HG03432 (cell line): ENCODE results near the gene ATP6V1G2.
A peak's percentile ranks its signal among the peaks of the same experiment; 100 is the strongest.
"Not testable (repeated sequence)": the region's sequence is repeated elsewhere in the genome, so short reads cannot be mapped to it uniquely, and the experiment has no call there.

Source experiments
- ATAC-seq: cut with Tn5 transposase; IDR thresholded peaks from one replicate; pipeline ENCODE4 v1.9.1; 2021; ENCODE audit warnings: mild to moderate bottlenecking, moderate library complexity; ENCODE audit not compliant: unreplicated experiment

The ATP6V1G2 gene

DNA sequence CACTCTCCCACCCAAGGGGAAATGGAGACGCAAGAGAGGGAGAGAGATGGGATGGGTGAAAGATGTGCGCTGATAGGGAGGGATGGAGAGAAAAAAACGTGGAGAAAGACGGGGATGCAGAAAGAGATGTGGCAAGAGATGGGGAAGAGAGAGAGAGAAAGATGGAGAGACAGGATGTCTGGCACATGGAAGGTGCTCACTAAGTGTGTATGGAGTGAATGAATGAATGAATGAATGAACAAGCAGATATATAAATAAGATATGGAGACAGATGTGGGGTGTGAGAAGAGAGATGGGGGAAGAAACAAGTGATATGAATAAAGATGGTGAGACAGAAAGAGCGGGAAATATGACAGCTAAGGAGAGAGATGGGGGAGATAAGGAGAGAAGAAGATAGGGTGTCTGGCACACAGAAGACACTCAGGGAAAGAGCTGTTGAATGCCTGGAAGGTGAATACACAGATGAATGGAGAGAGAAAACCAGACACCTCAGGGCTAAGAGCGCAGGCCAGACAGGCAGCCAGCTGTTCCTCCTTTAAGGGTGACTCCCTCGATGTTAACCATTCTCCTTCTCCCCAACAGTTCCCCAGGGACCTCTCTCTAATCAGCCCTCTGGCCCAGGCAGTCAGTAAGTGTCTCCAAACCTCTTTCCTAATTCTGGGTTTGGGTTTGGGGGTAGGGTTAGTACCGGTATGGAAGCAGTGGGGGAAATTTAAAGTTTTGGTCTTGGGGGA lies 29.7 kb upstream of the ATP6V1G2 start:
- no peak for ATAC-seq

DNA sequence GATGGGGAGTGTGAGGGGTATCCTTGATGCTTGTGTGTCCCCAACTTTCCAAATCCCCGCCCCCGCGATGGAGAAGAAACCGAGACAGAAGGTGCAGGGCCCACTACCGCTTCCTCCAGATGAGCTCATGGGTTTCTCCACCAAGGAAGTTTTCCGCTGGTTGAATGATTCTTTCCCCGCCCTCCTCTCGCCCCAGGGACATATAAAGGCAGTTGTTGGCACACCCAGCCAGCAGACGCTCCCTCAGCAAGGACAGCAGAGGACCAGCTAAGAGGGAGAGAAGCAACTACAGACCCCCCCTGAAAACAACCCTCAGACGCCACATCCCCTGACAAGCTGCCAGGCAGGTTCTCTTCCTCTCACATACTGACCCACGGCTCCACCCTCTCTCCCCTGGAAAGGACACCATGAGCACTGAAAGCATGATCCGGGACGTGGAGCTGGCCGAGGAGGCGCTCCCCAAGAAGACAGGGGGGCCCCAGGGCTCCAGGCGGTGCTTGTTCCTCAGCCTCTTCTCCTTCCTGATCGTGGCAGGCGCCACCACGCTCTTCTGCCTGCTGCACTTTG lies 29.0 kb upstream of the ATP6V1G2 start, which contains the start of gene TNF:
Gene TNF, plus strand, starts transcription at position 231 of the 567 bp plus-strand sequence. Its CDS starts 177 bp downstream, at position 408.
- ATAC-seq = no peak

DNA sequence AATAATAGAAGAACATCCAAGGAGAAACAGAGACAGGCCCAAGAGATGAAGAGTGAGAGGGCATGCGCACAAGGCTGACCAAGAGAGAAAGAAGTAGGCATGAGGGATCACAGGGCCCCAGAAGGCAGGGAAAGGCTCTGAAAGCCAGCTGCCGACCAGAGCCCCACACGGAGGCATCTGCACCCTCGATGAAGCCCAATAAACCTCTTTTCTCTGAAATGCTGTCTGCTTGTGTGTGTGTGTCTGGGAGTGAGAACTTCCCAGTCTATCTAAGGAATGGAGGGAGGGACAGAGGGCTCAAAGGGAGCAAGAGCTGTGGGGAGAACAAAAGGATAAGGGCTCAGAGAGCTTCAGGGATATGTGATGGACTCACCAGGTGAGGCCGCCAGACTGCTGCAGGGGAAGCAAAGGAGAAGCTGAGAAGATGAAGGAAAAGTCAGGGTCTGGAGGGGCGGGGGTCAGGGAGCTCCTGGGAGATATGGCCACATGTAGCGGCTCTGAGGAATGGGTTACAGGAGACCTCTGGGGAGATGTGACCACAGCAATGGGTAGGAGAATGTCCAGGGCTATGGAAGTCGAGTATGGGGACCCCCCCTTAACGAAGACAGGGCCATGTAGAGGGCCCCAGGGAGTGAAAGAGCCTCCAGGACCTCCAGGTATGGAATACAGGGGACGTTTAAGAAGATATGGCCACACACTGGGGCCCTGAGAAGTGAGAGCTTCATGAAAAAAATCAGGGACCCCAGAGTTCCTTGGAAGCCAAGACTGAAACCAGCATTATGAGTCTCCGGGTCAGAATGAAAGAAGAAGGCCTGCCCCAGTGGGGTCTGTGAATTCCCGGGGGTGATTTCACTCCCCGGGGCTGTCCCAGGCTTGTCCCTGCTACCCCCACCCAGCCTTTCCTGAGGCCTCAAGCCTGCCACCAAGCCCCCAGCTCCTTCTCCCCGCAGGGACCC lies 28.0 kb upstream of the ATP6V1G2 start:
- ATAC-seq = no peak

DNA sequence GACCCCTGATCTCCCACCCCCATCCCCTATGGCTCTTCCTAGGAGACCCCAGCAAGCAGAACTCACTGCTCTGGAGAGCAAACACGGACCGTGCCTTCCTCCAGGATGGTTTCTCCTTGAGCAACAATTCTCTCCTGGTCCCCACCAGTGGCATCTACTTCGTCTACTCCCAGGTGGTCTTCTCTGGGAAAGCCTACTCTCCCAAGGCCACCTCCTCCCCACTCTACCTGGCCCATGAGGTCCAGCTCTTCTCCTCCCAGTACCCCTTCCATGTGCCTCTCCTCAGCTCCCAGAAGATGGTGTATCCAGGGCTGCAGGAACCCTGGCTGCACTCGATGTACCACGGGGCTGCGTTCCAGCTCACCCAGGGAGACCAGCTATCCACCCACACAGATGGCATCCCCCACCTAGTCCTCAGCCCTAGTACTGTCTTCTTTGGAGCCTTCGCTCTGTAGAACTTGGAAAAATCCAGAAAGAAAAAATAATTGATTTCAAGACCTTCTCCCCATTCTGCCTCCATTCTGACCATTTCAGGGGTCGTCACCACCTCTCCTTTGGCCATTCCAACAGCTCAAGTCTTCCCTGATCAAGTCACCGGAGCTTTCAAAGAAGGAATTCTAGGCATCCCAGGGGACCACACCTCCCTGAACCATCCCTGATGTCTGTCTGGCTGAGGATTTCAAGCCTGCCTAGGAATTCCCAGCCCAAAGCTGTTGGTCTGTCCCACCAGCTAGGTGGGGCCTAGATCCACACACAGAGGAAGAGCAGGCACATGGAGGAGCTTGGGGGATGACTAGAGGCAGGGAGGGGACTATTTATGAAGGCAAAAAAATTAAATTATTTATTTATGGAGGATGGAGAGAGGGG lies 27.1 kb upstream of the ATP6V1G2 start:
- no peak for ATAC-seq

DNA sequence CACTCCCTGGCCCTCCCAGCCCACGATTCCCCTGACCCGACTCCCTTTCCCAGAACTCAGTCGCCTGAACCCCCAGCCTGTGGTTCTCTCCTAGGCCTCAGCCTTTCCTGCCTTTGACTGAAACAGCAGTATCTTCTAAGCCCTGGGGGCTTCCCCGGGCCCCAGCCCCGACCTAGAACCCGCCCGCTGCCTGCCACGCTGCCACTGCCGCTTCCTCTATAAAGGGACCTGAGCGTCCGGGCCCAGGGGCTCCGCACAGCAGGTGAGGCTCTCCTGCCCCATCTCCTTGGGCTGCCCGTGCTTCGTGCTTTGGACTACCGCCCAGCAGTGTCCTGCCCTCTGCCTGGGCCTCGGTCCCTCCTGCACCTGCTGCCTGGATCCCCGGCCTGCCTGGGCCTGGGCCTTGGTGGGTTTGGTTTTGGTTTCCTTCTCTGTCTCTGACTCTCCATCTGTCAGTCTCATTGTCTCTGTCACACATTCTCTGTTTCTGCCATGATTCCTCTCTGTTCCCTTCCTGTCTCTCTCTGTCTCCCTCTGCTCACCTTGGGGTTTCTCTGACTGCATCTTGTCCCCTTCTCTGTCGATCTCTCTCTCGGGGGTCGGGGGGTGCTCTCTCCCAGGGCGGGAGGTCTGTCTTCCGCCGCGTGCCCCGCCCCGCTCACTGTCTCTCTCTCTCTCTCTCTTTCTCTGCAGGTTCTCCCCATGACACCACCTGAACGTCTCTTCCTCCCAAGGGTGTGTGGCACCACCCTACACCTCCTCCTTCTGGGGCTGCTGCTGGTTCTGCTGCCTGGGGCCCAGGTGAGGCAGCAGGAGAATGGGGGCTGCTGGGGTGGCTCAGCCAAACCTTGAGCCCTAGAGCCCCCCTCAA lies 25.9 kb upstream of the ATP6V1G2 start, which contains the start of gene LTA:
Gene LTA, plus strand, starts transcription at position 249 of the 871 bp plus-strand sequence. Its CDS starts 454 bp downstream, at position 703.
- ATAC-seq = peak; percentile 33

DNA sequence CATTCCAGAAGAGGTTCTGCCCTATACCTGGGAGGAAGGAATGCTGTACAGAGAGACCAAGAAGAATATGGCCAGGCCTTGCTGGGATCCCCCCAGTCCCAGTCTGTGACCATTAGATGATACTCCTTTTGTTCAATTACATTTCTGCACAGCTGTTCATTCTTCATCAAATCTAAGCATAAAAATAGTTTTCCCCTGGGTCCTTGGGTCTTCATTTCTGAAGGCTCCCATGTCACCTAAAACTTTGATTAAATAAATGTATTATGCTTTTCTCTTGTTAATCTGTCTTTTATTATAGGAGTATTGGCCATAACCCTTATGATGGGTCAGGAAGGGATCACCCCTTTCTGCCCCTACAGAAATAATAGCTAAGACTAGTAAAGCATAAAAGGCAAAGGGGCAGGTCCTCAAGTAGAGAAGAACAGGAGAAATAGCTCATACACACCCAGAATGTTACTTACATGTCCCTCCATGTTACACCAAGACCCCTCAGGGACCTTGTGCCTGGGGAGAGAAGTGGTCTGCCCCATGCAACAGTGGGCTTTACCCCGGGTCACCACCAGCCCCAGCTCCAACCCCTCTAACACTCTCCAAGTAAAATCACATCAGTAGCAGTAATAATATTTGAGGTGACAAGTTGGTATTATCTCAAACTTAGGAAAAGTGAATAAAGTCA lies 23.6 kb upstream of the ATP6V1G2 start:
- no peak for ATAC-seq

DNA sequence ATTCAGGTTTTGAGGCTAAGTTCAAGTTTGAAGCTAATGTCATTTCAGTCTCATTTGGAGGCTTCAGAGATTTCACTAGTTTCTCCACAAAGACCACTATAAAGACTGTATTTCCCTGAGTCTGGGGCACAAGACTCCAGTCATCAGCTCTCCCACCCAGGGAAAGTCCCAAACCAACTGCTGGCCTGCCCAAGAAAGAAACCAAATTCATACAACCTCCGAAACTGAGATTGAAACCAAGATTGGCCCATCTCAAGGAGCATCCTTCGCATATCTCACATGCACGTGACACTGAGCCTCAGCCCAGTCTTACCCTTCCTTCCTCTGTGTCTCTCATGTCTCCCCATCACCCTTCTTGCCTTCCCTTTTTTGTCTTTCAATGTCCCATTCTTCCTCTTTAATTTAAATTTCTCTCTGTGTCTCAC lies 22.1 kb upstream of the ATP6V1G2 start:
- peak; percentile 66 for ATAC-seq

DNA sequence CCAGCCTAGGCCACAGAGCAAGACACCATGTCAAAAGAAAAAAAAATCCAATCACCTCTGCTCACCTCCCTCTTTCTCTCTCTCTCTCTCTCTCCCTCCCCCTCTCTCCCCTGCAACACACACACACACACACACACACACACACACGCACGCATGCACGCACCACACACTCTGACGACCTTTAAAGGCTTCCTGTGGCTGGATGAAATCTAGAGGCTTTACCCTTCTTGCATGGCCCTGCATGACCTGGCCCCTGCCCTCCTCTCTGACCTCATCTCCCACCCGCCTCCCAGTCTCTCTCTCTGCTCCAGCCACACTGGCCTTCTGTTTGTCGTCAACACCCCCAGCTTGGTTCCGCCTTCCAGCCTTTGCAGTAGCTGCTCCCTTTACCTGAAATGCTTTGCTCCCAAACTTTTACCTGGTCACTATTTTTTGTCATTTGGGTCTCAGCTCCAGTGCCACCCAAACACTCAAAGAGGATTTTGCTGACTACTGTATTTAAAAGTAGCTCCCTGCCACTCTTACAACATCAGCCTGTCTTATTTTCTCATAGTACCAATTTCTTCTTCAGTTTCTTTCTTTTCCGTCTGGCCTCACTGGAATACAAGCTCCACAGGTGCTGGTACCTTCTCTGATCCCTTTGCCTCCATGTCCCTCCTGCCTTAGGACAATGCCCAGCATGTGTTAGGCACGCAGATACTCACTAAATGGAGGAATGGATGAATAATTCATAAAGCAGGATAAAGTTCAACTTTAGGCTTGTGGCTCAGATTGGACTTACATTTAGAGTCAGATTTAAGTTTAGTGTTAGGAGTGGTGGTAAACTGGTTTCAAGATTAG lies 21.3 kb upstream of the ATP6V1G2 start:
- no peak for ATAC-seq

DNA sequence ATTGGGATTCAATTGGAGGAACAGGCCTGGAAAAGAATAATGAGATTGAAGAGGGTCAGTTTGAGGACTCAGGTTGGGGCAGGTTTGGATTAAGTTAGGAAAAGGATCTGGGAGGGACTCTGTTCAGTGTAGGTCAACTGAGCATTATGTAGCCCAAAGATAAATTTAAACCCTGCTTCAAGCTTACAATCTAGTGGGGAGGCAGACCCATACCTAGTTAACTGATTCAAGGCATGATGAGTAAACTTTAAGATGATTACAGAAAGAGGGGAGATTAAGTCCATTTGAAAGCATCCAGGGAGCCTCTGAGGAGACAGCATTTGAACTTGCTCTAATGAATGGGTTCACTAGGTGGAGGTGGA lies 14.3 kb upstream of the ATP6V1G2 start:
- no peak for ATAC-seq

DNA sequence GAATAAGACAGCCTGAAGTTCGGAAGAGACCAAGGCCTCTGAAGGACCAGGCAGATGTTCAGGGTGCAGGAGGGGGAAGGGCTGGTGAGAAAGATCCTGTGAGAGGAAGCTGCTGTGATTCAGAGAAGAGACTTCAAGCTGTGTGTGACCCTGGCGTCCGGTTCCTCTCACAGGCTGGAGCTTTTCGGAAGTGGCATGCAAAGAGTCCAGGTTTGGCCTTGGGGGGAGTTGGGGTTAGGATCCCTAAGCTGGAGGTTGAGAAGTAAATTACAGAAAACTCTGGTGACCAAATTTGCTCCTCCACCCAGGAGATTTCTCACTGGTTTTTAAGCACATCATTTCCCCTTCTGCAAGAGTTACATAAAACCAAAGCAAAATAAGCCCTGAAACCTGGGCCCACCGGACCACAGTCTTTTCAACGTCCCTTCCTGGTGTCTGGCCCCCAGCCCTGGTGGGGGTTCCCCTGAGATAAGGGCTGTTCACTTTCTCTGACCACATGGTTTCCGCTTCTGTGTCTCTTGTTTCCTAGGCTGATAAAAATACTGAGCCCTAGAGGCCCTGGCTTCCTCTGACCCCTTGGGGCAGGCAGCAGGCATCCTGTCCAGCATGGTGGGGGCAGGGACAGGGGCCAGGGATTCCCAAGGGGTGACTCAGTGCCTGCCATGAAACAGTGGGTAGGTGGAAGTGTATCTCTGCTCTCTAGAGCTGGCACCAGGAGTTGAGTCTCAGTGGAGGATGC lies 13.7 kb upstream of the ATP6V1G2 start:
- ATAC-seq = peak; percentile 68

DNA sequence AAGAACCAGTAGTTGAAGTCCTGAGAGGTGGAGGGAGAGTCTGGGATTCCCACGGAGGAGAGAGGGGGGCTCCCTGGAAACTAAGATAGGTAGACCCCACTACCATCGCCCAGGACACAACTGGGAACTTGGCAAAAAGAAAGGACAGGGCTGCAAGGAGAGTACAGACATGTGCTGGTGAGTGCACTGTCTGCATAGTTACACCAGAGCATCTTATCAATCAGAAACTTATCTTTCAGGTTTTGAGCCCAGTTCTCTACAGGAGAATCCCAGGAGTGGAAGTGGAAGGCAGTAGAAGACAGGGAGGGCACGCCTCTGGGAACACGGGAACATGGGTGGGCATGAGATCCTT lies 13.2 kb upstream of the ATP6V1G2 start:
- ATAC-seq = no peak

DNA sequence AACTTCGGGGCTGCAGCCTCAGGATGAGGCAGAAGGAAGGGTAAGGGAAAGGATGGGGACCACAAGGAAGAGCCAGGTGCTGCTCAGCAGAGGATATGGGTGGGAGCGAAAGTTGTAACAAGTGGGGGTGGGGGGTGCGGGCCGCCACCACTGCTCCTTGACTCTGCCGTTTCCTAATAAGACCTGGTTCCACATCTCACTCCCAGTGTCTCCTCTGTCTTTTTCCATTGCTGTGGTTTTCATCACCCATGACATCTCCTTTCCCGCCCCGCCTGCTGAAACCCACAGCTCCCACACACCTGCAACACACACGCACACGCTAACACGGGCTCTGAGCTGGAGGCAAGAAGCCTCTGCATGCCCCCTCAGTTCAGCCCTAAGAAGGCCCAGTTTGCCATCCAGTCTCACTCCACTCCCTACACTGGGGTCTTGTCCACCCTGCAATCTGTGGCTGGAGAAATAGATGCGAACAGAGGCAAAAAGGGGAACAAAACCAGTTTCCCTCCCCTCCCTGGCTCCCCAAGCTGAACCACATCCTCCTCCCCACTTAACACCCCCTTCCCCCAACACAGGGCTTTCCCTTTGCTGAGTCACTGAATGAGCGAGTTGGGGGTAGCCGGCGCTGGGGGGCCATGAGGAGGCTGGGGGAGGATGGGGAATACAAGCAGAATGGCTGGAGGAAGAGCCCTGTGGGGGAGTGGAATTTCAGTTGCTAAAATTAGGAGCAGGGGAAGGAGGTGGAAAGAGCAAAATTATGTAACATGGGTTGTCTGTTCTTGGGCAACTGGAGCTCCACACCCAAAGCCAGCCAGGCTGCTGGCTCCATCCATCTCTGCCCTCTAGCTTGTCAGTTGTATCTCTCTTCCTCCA lies 12.5 kb upstream of the ATP6V1G2 start:
- no peak for ATAC-seq

DNA sequence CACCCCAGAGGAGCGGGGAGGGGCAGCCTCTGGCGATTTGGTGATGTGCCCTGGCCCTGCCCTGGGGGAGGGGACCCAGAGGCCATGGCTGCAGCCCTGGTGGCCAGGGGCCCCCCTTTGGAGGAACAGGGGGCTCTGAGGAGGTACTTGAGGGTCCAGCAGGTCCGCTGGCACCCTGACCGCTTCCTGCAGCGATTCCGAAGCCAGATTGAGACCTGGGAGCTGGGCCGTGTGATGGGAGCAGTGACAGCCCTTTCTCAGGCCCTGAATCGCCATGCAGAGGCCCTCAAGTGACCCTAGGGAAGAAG lies 11.9 kb upstream of the ATP6V1G2 start:
- no peak for ATAC-seq

DNA sequence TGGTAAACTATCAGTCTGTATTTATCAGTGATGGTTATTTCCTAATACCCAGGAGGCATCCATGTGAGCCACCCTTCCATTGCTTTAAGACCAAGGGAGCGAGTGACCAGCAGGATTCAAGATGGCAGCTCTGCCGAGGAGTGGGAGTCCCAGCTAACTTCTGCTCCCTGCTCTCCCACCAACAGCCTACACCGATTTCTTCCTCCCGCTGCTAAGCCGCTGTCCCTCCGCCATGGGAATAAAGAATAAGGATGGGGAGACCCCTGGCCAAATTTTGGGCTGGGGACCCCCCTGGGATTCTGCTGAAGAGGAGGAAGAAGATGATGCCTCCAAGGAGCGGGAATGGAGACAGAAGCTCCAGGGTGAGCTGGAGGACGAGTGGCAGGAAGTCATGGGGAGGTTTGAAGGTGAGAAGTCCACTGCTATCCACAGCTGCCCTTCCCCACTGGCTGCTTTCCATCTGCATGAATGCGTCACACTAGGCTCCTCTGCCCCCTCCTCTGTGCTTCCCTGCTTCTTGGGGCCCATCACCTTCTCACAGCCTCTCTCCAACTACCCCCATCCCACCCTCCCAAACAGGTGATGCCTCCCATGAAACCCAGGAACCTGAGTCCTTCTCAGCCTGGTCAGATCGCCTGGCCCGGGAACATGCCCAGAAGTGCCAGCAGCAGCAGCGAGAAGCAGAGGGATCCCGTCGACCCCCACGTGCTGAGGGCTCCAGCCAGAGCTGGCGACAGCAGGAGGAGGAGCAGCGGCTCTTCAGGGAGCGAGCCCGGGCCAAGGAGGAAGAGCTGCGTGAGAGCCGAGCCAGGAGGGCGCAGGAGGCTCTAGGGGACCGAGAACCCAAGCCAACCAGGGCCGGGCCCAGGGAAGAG lies 11.3 kb upstream of the ATP6V1G2 start:
- ATAC-seq = no peak

DNA sequence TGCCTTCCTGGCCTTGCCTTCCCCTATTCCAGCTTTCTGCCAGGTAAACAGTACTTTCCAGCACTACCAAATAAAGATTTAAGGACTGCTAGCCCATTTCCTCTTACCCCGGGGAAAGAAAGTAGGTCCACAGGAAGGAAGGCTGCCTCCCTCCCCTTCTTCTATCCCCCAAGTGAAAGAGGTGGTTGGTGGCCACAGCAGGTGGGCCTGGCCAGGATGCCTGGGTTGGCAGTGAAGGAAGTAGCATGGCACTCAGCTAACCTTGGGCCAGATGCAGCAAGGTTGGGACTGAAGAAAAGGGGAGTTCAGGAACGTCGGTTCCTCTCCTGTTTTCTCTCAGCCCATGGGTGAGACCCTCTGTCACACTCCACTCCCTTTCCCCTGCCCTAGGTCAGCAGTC lies 9.9 kb upstream of the ATP6V1G2 start:
- ATAC-seq = no peak

DNA sequence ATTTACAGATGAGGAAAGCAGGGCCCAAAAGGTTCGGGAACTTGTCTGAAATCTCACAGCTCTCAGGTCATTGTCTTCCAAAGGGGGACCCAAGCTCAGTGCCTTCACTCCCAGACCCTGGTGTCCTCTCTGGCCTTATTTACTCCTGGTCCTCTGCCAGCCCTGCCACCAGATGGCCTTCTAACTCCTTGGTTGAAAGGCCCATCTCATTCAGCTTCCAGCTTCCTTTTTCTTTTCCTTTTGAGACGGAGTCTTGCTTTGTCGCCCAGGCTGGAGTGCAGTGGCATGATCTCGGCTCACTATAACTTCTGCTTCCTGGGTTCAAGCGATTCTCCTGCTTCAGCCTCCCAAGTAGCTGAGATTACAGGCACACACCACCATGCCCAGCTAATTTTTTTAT lies 5.0 kb upstream of the ATP6V1G2 start:
- ATAC-seq = not testable (repeated sequence)
